Fibroblast of villous mesenchyme (primary cell): ENCODE data around the gene PTDSS2. TPM values are rescaled to one million over a fixed set of nuclear protein-coding genes. Genes with fewer than 3 reads are reported as not detected.

Source experiments
- DNase-seq: peaks from one replicate; pipeline ENCODE4 v3.0.0-alpha.2; 2010; ENCODE audit warnings: low read depth
- H3K4me3 ChIP-seq: 2 replicates; pipeline ENCODE4 v1.5.1; 2011; ENCODE audit warnings: low read depth, mild to moderate bottlenecking, low read length
- CTCF ChIP-seq: IDR thresholded peaks from 2 replicates; pipeline ENCODE4 v1.5.1; 2012; ENCODE audit warnings: low read depth, mild to moderate bottlenecking, low read length; ENCODE audit not compliant: insufficient read depth
- total RNA-seq: library from RNA; depleted of rRNA; stranded (reverse); fragments of >200 nt; gene quantifications from 2 replicates; pipeline ENCODE4 v1.2.3, GENCODE V29; 2012

The PTDSS2 gene
- total RNA-seq, 1 donor: 31.5 TPM

- H3K4me3 ChIP-seq: no peak overlapping the region
- TF ChIP-seq CTCF: no peak
- DNase-seq: no peak
Observed at GRCh38 chr11:528815-529727, 79.0 kb downstream of the PTDSS2 start.

GRCh38 chr11:529728-530411 lies 79.8 kb downstream of the PTDSS2 start:
- no peak for DNase-seq
- no peak for TF ChIP-seq CTCF
- H3K4me3 ChIP-seq: no peak overlapping the region

GRCh38 chr11:530960-531831 lies 81.1 kb downstream of the PTDSS2 start:
- no peak for TF ChIP-seq CTCF
- no peak for DNase-seq
- H3K4me3 ChIP-seq: no peak overlapping the region

GRCh38 chr11:531919-532526 lies 81.9 kb downstream of the PTDSS2 start:
- TF ChIP-seq CTCF: no peak
- DNase-seq: no peak
- H3K4me3 ChIP-seq: no peak overlapping the region

GRCh38 chr11:532527-532985 lies 82.5 kb downstream of the PTDSS2 start:
- TF ChIP-seq CTCF: no peak
- DNase-seq: no peak
- H3K4me3 ChIP-seq: no peak overlapping the region

GRCh38 chr11:532986-533585 lies 83.0 kb downstream of the PTDSS2 start:
- DNase-seq: no peak
- no peak for TF ChIP-seq CTCF
- H3K4me3 ChIP-seq: no peak overlapping the region
